ENCODE data around the gene INTS1.

INTS1 gene

GRCh38 chr7:1542841-1543747, 38.9 kb upstream of the INTS1 start:
- no peak for DNase-seq

DNA sequence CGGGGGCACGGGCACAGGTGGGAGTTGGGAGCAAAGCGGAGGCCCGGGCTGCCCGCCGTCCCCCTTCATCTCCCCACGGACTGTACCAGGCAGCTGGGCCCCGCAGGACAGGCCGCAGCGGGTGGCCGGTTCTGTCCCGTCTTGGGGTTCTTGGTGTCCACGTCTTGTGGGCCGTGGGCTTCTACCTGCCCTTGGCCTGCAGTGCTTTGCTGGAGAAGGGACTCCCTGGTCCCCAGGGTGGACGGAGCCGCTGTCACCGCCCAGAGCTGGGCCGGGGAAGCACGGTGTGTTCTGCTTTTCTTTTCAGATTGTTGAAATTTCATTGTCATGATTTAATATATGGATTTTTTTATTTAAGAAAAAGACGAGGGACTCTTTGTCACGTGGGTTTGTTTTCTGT, 38.1 kb upstream of the INTS1 start:
- DNase-seq: no peak

- DNase-seq: no peak
Observed at GRCh38 chr7:1541431-1542162, 37.4 kb upstream of the INTS1 start.

- DNase-seq: no peak
Observed at GRCh38 chr7:1540776-1541271, 36.6 kb upstream of the INTS1 start.

DNA sequence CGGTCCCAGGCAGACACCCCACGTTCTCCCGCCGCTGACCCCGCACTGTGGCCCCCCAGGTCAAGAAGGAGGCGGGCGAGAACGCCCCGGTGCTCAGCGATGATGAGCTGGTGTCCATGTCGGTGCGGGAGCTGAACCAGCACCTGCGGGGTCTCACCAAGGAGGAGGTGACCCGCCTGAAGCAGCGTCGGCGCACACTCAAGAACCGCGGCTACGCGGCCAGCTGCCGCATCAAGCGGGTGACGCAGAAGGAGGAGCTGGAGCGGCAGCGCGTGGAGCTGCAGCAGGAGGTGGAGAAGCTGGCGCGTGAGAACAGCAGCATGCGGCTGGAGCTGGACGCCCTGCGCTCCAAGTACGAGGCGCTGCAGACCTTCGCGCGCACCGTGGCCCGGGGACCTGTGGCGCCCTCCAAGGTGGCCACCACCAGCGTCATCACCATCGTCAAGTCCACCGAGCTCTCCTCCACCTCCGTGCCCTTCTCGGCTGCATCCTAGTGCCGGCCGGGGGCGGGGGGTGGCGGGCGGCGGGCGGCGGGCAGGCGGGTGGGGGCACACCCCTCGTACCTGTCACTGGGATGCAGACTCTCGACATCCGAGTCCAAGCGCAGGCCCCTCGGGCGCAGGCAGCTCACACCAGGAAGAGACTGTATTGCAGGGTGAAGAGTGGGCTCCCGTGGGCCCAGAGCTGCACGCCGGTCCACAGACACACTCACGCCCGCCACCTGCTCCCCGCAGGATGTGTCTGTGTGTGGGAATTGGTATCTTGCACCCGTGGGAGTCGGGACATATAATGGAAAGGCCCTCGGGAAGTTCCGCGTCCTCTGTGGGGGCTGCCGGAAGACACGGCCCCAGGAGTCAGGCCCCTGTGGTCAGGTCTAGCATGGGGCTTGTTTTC, 35.9 kb upstream of the INTS1 start:
- no peak for DNase-seq

DNA sequence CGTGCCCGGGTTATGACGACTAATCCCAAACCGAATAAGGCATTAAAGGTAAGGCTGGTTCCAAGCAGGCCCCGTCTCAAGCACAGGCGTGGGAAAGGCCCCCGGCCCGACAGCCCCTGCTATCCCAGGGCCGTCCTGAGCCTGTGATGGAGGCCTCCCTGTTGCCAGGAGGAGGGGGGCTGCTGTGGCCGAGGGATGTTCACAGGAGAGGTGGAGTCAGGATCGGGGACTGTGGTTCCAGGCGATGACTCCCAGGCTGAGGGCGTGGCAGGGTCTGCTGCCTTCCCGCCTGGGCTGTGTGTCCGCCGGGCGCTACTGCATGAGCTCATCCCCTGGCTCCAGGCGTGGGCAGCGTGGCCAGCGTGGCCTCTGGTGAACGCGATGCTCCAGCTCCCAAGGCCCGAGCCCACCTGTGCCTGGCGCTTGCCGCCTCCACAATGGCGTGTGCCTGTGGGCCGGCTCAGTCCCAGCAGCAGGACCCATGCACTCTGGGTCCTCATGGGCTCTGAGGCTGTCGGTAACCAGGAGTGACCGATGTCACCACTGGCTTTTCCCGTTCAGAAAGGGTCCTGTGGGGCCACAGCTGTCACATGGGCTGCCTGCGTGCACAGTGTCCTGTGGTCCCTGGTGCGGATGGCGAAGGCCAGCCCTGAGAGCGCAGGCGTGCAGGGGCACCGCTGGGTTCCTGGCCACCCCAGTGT, 35.1 kb upstream of the INTS1 start:
- DNase-seq: no peak

GRCh38 chr7:1538544-1539180, 34.5 kb upstream of the INTS1 start:
- DNase-seq: no peak

- no peak for DNase-seq
Observed at GRCh38 chr7:1537535-1538412, 33.6 kb upstream of the INTS1 start.

- no peak for DNase-seq
Observed at GRCh38 chr7:1536743-1537534, 32.8 kb upstream of the INTS1 start.

DNA sequence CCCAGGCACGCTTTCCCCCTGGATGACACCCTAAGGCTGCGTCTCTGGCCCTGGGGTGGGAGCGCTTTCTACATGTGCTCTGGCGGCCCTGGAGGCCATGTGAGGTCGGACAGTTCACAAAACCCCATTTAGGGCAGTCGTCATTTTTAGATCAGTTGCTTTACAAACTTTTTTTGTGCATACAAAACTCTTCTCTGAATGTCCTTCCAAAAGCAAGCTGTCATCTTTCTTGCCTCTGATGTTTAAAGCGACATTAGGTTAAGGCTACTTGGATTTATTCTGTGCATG, 32.2 kb upstream of the INTS1 start:
- DNase-seq: no peak

DNA sequence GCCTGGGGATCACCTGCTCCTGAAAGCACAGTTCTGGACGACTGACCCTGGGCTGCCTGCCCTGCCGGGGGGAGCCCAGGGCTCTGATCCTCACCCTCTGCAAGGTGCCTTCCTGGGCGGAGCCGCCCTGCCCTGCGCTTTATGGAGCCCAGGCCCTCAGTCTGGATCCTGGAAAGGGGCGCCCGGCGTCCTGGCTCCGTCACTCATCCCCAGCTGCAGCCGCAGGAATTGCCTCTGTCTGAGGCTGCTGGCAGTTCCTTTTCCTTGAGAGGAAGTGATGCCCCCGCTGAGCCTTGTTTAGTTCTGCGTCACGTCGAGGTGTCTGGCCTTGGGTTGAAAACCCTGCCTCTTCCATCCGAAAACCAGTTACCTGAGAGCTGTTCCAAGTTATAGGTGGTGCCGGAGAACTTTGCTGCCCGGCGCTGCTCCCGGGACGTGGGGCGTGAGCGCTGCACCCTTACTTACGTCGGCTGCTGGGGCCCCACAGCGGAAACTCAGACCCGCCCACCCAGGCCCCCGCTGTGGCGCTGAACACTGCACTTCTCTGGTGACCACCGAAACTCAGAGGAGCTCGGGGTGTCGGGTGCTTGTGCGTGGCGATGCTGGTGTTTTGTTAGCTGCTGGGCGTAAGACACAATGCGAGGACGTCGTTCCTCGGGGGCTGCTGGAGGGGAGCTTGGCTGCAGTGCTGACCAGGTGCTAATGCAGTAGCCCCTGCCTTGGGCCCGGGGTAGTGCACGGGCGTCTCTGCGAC, 31.7 kb upstream of the INTS1 start:
- DNase-seq: no peak

DNA sequence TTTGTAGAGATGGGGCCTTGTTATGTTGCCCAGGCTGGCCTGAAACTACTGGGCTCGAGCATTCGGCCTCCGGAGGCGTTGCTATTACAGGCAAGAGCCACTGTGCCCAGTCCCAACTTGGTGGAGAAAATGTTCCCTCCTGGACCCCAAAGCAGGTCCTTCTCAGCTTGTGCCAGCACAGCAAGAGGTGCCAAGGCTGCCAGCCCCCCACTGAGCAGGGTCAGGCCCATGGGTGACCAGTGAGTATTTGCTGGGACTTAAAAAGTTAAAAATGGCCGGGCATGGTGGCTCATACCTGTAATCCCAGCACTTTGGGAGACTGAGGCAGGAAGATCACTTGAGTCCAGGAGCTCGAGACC, 30.9 kb upstream of the INTS1 start:
- DNase-seq: no peak

- no peak for DNase-seq
Observed at GRCh38 chr7:1534330-1535099, 30.3 kb upstream of the INTS1 start.

DNA sequence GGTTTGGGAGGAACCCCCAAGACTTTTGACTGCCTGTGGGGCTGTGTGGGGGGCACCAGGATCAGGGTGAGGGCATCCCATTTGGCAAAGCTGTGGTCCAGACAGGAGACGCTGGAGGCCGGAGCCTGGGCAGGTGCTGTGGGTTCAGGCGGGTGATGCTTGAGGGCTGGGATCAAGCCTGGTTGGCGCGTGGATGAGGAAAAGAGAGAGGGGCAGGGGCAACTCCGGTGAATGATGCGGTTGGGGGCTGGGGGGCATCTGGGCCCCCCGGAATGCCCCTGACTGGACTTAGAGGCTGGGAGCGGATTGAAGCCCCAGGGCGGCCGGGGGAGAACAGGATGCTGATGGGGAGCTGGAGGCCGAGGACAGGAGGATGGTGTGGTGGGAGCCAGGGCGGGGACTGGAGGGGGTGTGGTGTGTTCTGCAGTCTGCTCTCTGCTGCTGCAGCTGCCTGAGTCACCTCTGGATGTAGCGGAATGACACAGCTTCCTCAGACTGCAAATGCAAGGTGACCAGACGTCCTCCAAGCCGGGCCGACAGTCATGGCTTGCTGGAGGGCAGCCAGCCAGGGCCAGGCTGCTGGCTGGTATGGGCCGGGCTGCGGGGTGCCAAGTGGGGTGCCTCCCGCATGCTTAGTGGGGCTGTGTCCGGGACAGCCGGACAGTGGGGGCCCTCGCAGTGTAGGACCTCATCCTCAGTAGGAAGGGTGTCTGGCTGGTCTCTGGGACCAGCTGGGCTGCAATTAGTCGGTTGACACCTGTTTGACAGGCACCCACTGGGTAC, 29.5 kb upstream of the INTS1 start:
- DNase-seq: peak in 1 of 2 experiments; percentile 29

- DNase-seq: no peak
Observed at GRCh38 chr7:1533255-1533546, 29.0 kb upstream of the INTS1 start.

GRCh38 chr7:1532456-1533254, 28.5 kb upstream of the INTS1 start:
- peak in 1 of 2 experiments; percentile 76 for DNase-seq

- DNase-seq: no peak
Observed at GRCh38 chr7:1531979-1532455, 27.8 kb upstream of the INTS1 start.

Data from SHP77 (cell line).